Natural killer cell (primary cell): Measurements from ENCODE around the gene IWS1. TPM values are rescaled to one million over a fixed set of nuclear protein-coding genes. Genes with fewer than 3 reads are reported as not detected.
"Not testable (repeated sequence)": the region's sequence is repeated elsewhere in the genome, so short reads cannot be mapped to it uniquely, and the experiment has no call there.

Experiments
- ATAC-seq, 3 donors: fragments of 150-1000 bp in 2 of 3; fragments of 200-7000 bp in 1 of 3; cut with Tn5 transposase; 1 replicate in 1 of 3; 2 replicates in 2 of 3; pipeline ENCODE4 v1.10.0; 2021; ENCODE audit warnings: mild to moderate bottlenecking in 2 of 3, moderate library complexity in 2 of 3
- DNase-seq, 2 donors: peaks; one replicate each; pipeline versions ENCODE4 v3.0.0 to v3.0.0-alpha.2; 2013 to 2021; ENCODE audit warnings: mixed read lengths in 1 of 2
- H3K27ac ChIP-seq: one replicate; pipeline ENCODE4 v1.5.1; 2013; ENCODE audit warnings: mild to moderate bottlenecking, low read length
- H3K27me3 ChIP-seq: one replicate; pipeline ENCODE4 v1.6.1; 2013; ENCODE audit warnings: low read length; ENCODE audit not compliant: control insufficient read depth, insufficient read depth
- H3K36me3 ChIP-seq: one replicate; pipeline ENCODE4 v1.6.1; 2013; ENCODE audit warnings: low read length; ENCODE audit not compliant: control insufficient read depth, insufficient read depth
- H3K4me1 ChIP-seq: one replicate; pipeline ENCODE4 v1.6.1; 2013; ENCODE audit warnings: low read length; ENCODE audit not compliant: control insufficient read depth, insufficient read depth
- H3K4me3 ChIP-seq: one replicate; pipeline ENCODE4 v1.5.1; 2013; ENCODE audit warnings: low read length
- H3K9me3 ChIP-seq: one replicate; pipeline ENCODE4 v1.6.1; 2013; ENCODE audit warnings: low read length; ENCODE audit not compliant: control insufficient read depth, insufficient read depth
- H3K27ac Mint-ChIP-seq, 2 donors: one replicate each; pipeline ENCODE4 v1.8.0; 2022; ENCODE audit warnings: mild to moderate bottlenecking in 2 of 2, mixed read lengths in 2 of 2, moderate library complexity in 1 of 2
- H3K27me3 Mint-ChIP-seq, 2 donors: one replicate each; pipeline ENCODE4 v1.8.0; 2022; ENCODE audit warnings: low read depth in 2 of 2, mixed read lengths in 2 of 2
- H3K36me3 Mint-ChIP-seq: one replicate; pipeline ENCODE4 v1.8.0; 2022; ENCODE audit warnings: mixed read lengths
- H3K4me1 Mint-ChIP-seq, 2 donors: one replicate each; pipeline ENCODE4 v1.8.0; 2022; ENCODE audit warnings: mixed read lengths in 2 of 2
- H3K4me3 Mint-ChIP-seq: one replicate; pipeline ENCODE4 v1.8.0; 2022; ENCODE audit warnings: mild to moderate bottlenecking, moderate library complexity, mixed read lengths
- H3K9me3 Mint-ChIP-seq, 2 donors: one replicate each; pipeline ENCODE4 v1.8.0; 2022; ENCODE audit warnings: mixed read lengths in 2 of 2
- WGBS: methylation state at CpG from one replicate; pipeline ENCODE4 v1.1.7; 2013; ENCODE audit warnings: missing lambda C conversion rate; ENCODE audit not compliant: insufficient coverage; 5-methylcytosine and 5-hydroxymethylcytosine counted together
- intact Hi-C: fragments of 100-400 bp; cut with micrococcal nuclease; formaldehyde crosslinking; loops from one replicate; pipeline ENCODE4 v1.14.2; 2022
- total RNA-seq, 4 donors: library from RNA; stranded (reverse); fragments of 120-200 nt in 1 of 4; gene quantifications; one replicate each; pipeline versions ENCODE4 v1.2.3 to v1.2.4, GENCODE V29; 2013 to 2022
- TF ChIP-seq, protein P1 (sequence below): fragments of 200-600 bp; IDR thresholded peaks from one replicate; pipeline ENCODE4 v1.8.0; 2022; ENCODE audit warnings: antibody characterized with exemption

Gene IWS1
- total RNA-seq, 3 donors from 2014 or later (not counting 1 experiment from before 2014, with no cell fraction given) = 21.7 to 27.1 (median 23.9) TPM

GRCh38 chr2:127530245-127531140 lies 4.2 kb upstream of the IWS1 start:
- TF ChIP-seq, protein P1, sequence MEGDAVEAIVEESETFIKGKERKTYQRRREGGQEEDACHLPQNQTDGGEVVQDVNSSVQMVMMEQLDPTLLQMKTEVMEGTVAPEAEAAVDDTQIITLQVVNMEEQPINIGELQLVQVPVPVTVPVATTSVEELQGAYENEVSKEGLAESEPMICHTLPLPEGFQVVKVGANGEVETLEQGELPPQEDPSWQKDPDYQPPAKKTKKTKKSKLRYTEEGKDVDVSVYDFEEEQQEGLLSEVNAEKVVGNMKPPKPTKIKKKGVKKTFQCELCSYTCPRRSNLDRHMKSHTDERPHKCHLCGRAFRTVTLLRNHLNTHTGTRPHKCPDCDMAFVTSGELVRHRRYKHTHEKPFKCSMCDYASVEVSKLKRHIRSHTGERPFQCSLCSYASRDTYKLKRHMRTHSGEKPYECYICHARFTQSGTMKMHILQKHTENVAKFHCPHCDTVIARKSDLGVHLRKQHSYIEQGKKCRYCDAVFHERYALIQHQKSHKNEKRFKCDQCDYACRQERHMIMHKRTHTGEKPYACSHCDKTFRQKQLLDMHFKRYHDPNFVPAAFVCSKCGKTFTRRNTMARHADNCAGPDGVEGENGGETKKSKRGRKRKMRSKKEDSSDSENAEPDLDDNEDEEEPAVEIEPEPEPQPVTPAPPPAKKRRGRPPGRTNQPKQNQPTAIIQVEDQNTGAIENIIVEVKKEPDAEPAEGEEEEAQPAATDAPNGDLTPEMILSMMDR = no peak
- Histone ChIP-seq H3K27me3 (peaks cover 3% of the 10 kb centered on the region), H3K9me3 (no peaks in the 10 kb centered on the region), H3K27ac (no peak overlapping the region), H3K36me3 (no peaks in the 10 kb centered on the region), H3K4me3 (no peak overlapping the region), H3K4me1 (peaks cover 7% of the 10 kb centered on the region)
- Mint-ChIP-seq H3K27ac (no peak overlapping the region), H3K4me3 (no peak overlapping the region), H3K27me3 (peaks cover 21 to 37% of the 10 kb centered on the region in 2 donors), H3K36me3 (no peaks in the 10 kb centered on the region), H3K9me3 (no peaks in the 10 kb centered on the region), H3K4me1 (peaks cover 16 to 21% of the 10 kb centered on the region in 2 donors)
- ATAC-seq = no peak
- no peak for DNase-seq
- intact Hi-C loops = no loop called here
- WGBS = 94% methylated on average over 3 of the region's 3 CpGs

GRCh38 chr2:127529416-127529815 lies 3.1 kb upstream of the IWS1 start:
- H3K4me3 Mint-ChIP-seq, H3K27me3 ChIP-seq, H3K9me3 ChIP-seq, H3K9me3 Mint-ChIP-seq, H3K27ac ChIP-seq, H3K36me3 Mint-ChIP-seq, H3K27ac Mint-ChIP-seq, DNase-seq, H3K36me3 ChIP-seq, ATAC-seq, H3K4me3 ChIP-seq: not testable (repeated sequence)
- peaks cover 18% of the 10 kb centered on the region for H3K4me1 ChIP-seq
- WGBS = 80% methylated on average over 1 of the region's 2 CpGs
- intact Hi-C loops = loop anchor here (5.0 kb wide), 1 partner anchor 142 kb away; the partner anchor contains the start of gene MAP3K2
- Mint-ChIP-seq H3K4me1 (peaks cover 21 to 26% of the 10 kb centered on the region in 2 donors), H3K27me3 (peaks cover 20 to 37% of the 10 kb centered on the region in 2 donors)

DNA sequence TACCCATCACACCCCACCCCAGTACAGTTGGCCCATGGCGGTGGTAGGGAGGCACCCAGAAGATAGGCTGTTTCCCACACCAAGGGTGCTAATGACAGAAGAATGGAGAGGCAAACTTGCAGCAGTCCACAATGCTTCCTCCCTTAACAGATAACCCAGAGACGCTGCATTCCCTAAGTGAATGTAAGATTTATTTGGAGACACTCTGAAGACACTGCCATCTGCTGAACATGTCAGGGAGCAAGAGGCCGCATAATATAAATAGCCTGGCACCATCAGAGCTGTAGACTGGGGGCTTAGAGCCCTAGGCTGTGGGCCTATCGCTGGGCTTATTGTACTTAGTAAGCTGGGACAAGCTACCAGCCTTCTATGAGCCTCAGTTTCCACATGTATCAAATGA lies 2.2 kb upstream of the IWS1 start:
- no peaks in the 10 kb centered on the region for H3K9me3 ChIP-seq
- H3K27ac ChIP-seq = no peak overlapping the region
- peaks cover 25 to 33% of the 10 kb centered on the region in 2 donors for H3K4me1 Mint-ChIP-seq
- no peak for DNase-seq
- H3K4me3 ChIP-seq = no peak overlapping the region
- TF ChIP-seq, protein P1 = no peak
- H3K4me3 Mint-ChIP-seq = no peak overlapping the region
- peaks cover 12 to 28% of the 10 kb centered on the region in 2 donors for H3K27me3 Mint-ChIP-seq
- no peaks in the 10 kb centered on the region for H3K9me3 Mint-ChIP-seq
- no peaks in the 10 kb centered on the region for H3K36me3 Mint-ChIP-seq
- no peak for ATAC-seq
- no peaks in the 10 kb centered on the region for H3K36me3 ChIP-seq
- H3K27me3 ChIP-seq = peaks cover 3% of the 10 kb centered on the region
- WGBS = 98% methylated on average over 4 of the region's 4 CpGs
- H3K27ac Mint-ChIP-seq = peak overlapping the region in 1 of 2 donors; percentile 98
- H3K4me1 ChIP-seq = peaks cover 21% of the 10 kb centered on the region
- intact Hi-C loops = loop anchor here (5.0 kb wide), 1 partner anchor 141 kb away; the partner anchor contains the start of gene MAP3K2
